Stomach (tissue), 9 donors: ENCODE measurements around the gene CABCOCO1. TPM values are rescaled to one million over a fixed set of nuclear protein-coding genes. Genes with fewer than 3 reads are reported as not detected.

Experiments
- DNase-seq, 2 donors: peaks; one replicate each; pipeline versions ENCODE4 v3.0.0 to v3.0.0-alpha.2; 2013 to 2019
- H3K27ac ChIP-seq, 5 donors: fragments of 200-600 bp in 4 of 5; sonication (generic) in 4 of 5; one replicate each; pipeline ENCODE4 v1.5.1; 2013 to 2019; ENCODE audit warnings: mild to moderate bottlenecking in 1 of 5, moderate library complexity in 1 of 5
- H3K27me3 ChIP-seq, 3 donors: fragments of 200-600 bp; sonication (generic); one replicate each; pipeline ENCODE4 v1.5.1; 2017 to 2019; ENCODE audit warnings: mixed run types in 1 of 3
- H3K36me3 ChIP-seq, 4 donors: fragments of 200-600 bp; sonication (generic); 1 replicate in 3 of 4; 2 replicates in 1 of 4; pipeline ENCODE4 v1.5.1; 2016 to 2019
- H3K4me1 ChIP-seq, 4 donors: fragments of 200-600 bp; sonication (generic); one replicate each; pipeline ENCODE4 v1.5.1; 2016 to 2019
- H3K4me3 ChIP-seq, 4 donors: fragments of 200-600 bp; sonication (generic) in 3 of 4; one replicate each; pipeline ENCODE4 v1.5.1; 2016 to 2019; ENCODE audit warnings: mild to moderate bottlenecking in 1 of 4
- H3K9me3 ChIP-seq, 4 donors: fragments of 200-600 bp; sonication (generic); one replicate each; pipeline ENCODE4 v1.5.1; 2016 to 2019
- CTCF ChIP-seq, 7 experiments: fragments of 450-650 bp in 4 of 7; fragments of 200-600 bp in 3 of 7; sonication (generic) in 3 of 7; IDR thresholded peaks; one replicate each; pipeline ENCODE4 v1.5.1; 2016 to 2019; ENCODE audit warnings: antibody characterized with exemption in 7 of 7, control low read depth in 2 of 7, mild to moderate bottlenecking in 1 of 7
- EP300 ChIP-seq: sonication (generic); formaldehyde crosslinking; IDR thresholded peaks from one replicate; pipeline ENCODE4 v1.6.1; 2017; ENCODE audit warnings: antibody characterized with exemption
- POLR2A ChIP-seq, 4 donors: fragments of 450-650 bp; IDR thresholded peaks; one replicate each; pipeline ENCODE4 v1.6.1; 2016; ENCODE audit warnings: antibody characterized with exemption in 4 of 4, control low read depth in 2 of 4, mild to moderate bottlenecking in 1 of 4, moderate library complexity in 1 of 4
- POLR2AphosphoS5 ChIP-seq, 3 donors: sonication (generic); formaldehyde crosslinking; IDR thresholded peaks; one replicate each; pipeline ENCODE4 v1.6.1; 2016; ENCODE audit warnings: antibody characterized with exemption in 3 of 3
- WGBS, 5 donors: extraction: QIAGEN DNeasy Blood & Tissue Kit in 3 of 5; methylation state at CpG; one replicate each; pipeline versions ENCODE4 v1.1.5 to v1.1.7; 2013 to 2018; 5-methylcytosine and 5-hydroxymethylcytosine counted together
- intact Hi-C: fragments of 100-400 bp; cut with DNase I; formaldehyde crosslinking; loops from one replicate; pipeline ENCODE4 v1.15.1; 2023; ENCODE audit warnings: low total_unique reads
- polyA plus RNA-seq, 3 donors: library from polyadenylated mRNA; stranded (reverse); fragments of 200-250 nt; gene quantifications; one replicate each; pipeline ENCODE4 v1.2.3, GENCODE V29; 2013
- total RNA-seq, 5 donors: library from RNA; depleted of rRNA; stranded (reverse); fragments of >200 nt; gene quantifications; one replicate each; pipeline versions ENCODE4 v1.1.0 to v1.2.3, GENCODE V29; 2014 to 2016
- donor health status: healthy with polysubstance abuse.
- donor health status: Bipolar disorder and iron deficiency.
- donor health status: healthy.

CABCOCO1 gene
- total and polyA plus RNA-seq, 8 donors = 0.30 to 2.6 (median 1.3) TPM; not detected in 4

DNA sequence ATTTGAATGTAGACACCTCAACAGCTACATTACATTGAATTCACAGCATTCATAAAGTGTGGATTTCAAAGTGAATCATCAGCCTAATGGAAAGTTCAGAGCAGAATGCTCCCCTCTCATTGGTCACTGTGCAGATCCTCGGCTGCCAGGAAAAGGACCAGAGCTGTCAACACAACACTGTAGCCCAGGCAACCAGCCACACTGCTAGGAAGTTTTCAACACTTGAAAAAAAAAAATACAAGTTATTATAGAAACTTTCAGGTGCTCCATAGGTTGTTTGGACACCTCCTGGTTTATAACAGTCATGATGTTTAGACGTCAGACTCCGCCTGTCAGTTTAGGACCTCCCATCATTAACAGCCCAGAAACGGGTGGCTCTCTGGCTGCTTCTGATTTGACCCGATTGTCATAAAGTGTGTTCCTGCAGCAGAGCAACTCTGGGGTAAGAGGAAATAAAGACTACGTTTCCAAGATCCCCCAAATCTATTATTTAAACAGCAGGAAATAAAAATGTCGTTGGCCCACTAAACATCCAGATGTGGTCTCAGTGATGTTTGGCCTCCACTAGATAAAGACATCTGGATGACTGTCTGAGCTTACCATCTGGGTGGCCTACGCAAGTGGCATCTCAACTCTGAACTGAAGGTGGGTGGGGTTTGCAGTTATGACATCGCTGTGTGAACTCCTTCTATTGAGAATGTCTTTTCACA is 117.4 kb downstream of the CABCOCO1 start:
- TF ChIP-seq POLR2AphosphoS5 (IDR thresholded peaks at IDR 0.05) = peak in 1 of 3 donors; percentile 17
- TF ChIP-seq CTCF (IDR thresholded peaks at IDR 0.05) = no peak
- H3K4me3 ChIP-seq = no peak overlapping the region
- no peaks in the 10 kb centered on the region for H3K36me3 ChIP-seq
- H3K9me3 ChIP-seq = no peaks in the 10 kb centered on the region
- no peaks in the 10 kb centered on the region for H3K27me3 ChIP-seq
- DNase-seq = peak in 1 of 2 donors; percentile 83
- 45 to 65% (median 62%) methylated on average over 9 of the region's 9 CpGs for WGBS, 5 donors
- H3K27ac ChIP-seq = peak overlapping the region in 2 of 5 donors; percentile 2 to 7
- intact Hi-C loops = no loop called here
- no peaks in the 10 kb centered on the region for H3K4me1 ChIP-seq

- Histone ChIP-seq H3K4me1 (no peaks in the 10 kb centered on the region), H3K36me3 (no peaks in the 10 kb centered on the region), H3K9me3 (no peaks in the 10 kb centered on the region), H3K27me3 (no peaks in the 10 kb centered on the region), H3K4me3 (no peak overlapping the region), H3K27ac (peak overlapping the region in 1 of 5 donors; percentile 7)
- TF ChIP-seq POLR2A (IDR thresholded peaks at IDR 0.05) (no peak), CTCF (IDR thresholded peaks at IDR 0.05) (no peak), POLR2AphosphoS5 (IDR thresholded peaks at IDR 0.05) (no peak), EP300 (no peak)
- no peak for DNase-seq
- intact Hi-C loops = no loop called here
Measured at GRCh38 chr10:61780732-61781131, 118.0 kb downstream of the CABCOCO1 start.

DNA sequence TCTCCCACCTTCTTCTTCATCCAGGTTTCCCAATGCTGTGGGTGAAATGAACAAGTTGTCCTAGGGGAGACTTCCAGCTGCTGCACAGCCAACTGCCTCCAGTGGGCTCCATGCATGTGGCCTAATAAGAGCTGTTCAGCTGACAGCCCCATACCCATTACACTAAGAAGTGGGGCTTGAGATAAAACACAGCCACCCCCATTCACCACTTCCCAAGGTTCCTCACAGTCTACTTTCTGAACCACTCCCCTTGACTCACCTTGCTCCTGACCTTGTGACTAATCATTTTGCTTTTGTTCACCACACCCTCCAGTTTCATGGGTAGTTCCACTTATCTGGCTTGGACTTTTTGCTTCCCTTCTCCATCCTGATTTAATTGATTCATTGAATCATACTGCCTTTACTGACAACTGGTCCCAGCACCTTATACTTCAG is 119.3 kb downstream of the CABCOCO1 start:
- H3K36me3 ChIP-seq = no peaks in the 10 kb centered on the region
- intact Hi-C loops = no loop called here
- DNase-seq = peak in 1 of 2 donors; percentile 78
- no peaks in the 10 kb centered on the region for H3K27me3 ChIP-seq
- no peak overlapping the region for H3K27ac ChIP-seq
- no peak for TF ChIP-seq CTCF (IDR thresholded peaks at IDR 0.05)
- peak in 1 of 3 donors; percentile 53 for TF ChIP-seq POLR2AphosphoS5 (IDR thresholded peaks at IDR 0.05)
- no peak for TF ChIP-seq EP300
- peaks cover 7 to 10% (median 10%) of the 10 kb centered on the region in 4 donors for H3K4me1 ChIP-seq
- no peaks in the 10 kb centered on the region for H3K9me3 ChIP-seq
- H3K4me3 ChIP-seq = no peak overlapping the region

DNA sequence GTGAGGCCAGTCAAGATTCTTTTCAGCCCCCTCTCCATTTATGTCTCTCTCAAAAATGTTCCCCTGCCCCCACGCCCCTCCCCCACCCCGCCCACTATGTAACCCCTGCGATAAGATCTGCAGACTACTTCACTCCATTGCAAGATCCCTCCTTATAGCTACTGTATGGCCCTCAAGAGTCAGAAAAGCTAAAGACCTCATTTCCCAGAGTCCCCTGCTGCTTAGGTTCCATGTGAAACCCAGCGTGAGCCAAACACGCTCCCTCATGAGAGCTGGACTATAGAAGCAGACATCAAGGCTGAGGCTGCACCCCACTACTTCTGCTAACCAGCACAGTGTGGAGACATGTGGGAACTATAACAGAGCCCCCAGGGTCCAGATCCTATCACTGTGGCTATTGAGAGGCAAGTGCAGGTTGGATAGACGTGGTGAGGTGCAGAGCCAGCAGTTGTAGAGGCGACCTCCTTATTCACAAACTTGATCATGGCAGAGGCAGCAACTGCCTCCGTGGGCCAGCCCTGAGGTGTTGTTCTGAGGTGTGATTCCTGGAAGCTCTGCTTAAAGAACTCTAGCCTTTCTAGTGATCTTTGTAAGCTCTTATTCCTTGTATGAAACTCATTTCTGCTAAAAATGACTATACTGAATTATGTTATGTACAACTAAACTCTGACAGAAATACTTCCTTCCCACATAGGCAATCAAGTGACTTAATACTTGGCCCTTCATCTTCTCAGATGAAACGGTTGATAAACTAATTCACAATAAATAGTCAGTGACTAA is 121.8 kb downstream of the CABCOCO1 start:
- Histone ChIP-seq H3K36me3 (no peaks in the 10 kb centered on the region), H3K4me1 (peaks cover 10 to 17% (median 15%) of the 10 kb centered on the region in 4 donors), H3K4me3 (no peak overlapping the region), H3K27me3 (no peaks in the 10 kb centered on the region), H3K27ac (no peak overlapping the region), H3K9me3 (no peaks in the 10 kb centered on the region)
- 72 to 90% (median 86%) methylated on average over 9 of the region's 9 CpGs for WGBS, 5 donors
- intact Hi-C loops = no loop called here
- DNase-seq = no peak
- TF ChIP-seq CTCF (IDR thresholded peaks at IDR 0.05) (no peak), POLR2AphosphoS5 (IDR thresholded peaks at IDR 0.05) (no peak), POLR2A (IDR thresholded peaks at IDR 0.05) (no peak), EP300 (no peak)
